ENCODE measurements around the gene MAP6. TPM values are rescaled to one million over a fixed set of nuclear protein-coding genes. Genes with fewer than 3 reads are reported as not detected.
A peak's percentile ranks its signal among the peaks of the same experiment; 100 is the strongest.

The MAP6 gene
- total and polyA plus RNA-seq, 9 of the 15 experiments (the other 6 are each of a cell fraction or from before 2014, with no cell fraction given), result not detected

DNA sequence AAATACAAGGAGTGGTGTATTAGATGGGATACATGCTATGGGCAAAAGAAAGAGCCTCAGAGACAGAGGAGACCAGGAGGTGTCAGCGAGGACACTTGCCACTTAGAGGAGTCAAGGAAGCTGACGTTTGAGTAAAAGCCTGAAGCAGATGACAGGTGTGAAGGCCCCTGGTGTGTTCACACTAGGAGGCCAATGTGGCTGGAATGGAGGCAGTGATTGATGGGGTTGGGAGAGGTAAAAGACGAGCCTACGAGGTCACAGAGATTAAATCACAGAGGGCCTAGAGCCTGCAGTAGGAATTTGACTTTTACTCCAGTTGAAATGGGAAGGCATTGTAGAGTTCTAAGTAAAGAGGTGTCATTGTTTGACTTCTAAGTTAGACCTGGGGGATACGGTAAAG is 131.1 kb downstream of the MAP6 start:
- H3K27me3 ChIP-seq (ENCODE audit: control insufficient read depth in 2 of 2, insufficient read depth in 2 of 2, low read length in 2 of 2), result no peaks in the 10 kb centered on the region
- BruUV-seq (replicated peaks), result no TSS peak
- peaks cover 52 to 62% of the 10 kb centered on the region in 2 experiments for H3K4me1 ChIP-seq (replicated peaks in 1 of 2; ENCODE audit: control insufficient read depth in 2 of 2, insufficient read depth in 2 of 2, low read length in 2 of 2)
- FAIRE-seq, result no peak
- intact Hi-C loops (cut with micrococcal nuclease) (no loop called here), in situ Hi-C loops (cut with MboI) (no loop called here)
- ChIA-PET CTCF (ENCODE audit: low intra/inter-chr PET ratio) (no interaction called here), POLR2A (no interaction called here)
- no peaks in the 10 kb centered on the region for H4K20me1 ChIP-seq (replicated peaks; ENCODE audit: control insufficient read depth, insufficient read depth, low read length)
- DNase-seq (ENCODE audit: extremely low read depth in 1 of 4, low spot score in 3 of 4), result no peak
- no peak overlapping the region; the same call in 1 of the 2 replicates for H3K4me2 ChIP-seq (ENCODE audit: insufficient read depth, low read length)
- H3K79me2 ChIP-seq (ENCODE audit: control insufficient read depth, insufficient read depth, low read length), result no peaks in the 10 kb centered on the region
- H3K9me1 ChIP-seq (ENCODE audit: control insufficient read depth, insufficient read depth, low read length), result no peaks in the 10 kb centered on the region
- H3K36me3 ChIP-seq (ENCODE audit: control insufficient read depth, insufficient read depth, low read length), result no peaks in the 10 kb centered on the region
- 22% methylated on average over 5 of the region's 5 CpGs for WGBS (ENCODE audit: insufficient coverage, low coverage, missing lambda C conversion rate)
- H3K27ac ChIP-seq (ENCODE audit: extremely low read depth, low read depth, low read length), result peak overlapping the region; percentile 62; the same call in 2 of the 3 replicates
- no peak overlapping the region for H3K4me3 ChIP-seq
- 0 out of 2 replicates have a peak, but pooled peaks cover 3% of the 10 kb centered on the region for H3K9me3 ChIP-seq (replicated peaks; ENCODE audit: control insufficient read depth, insufficient read depth, low read depth, low read length)
- H2AFZ ChIP-seq (ENCODE audit: low read depth, low read length), result peak overlapping the region; percentile 86
- H3K9ac ChIP-seq (ENCODE audit: insufficient read depth in 1 of 2, low read depth in 2 of 2, low read length in 2 of 2), result peak overlapping the region in 1 of 2 experiments; percentile 46; a peak in 3 of 4 replicates
- ATAC-seq, result no peak
- TF ChIP-seq CHCHD3 (CRISPR knock-in tag; IDR thresholded peaks at IDR 0.05) (no peak), NR1H2 (CRISPR knock-in tag; IDR thresholded peaks at IDR 0.05) (no peak), ZNF354B (CRISPR knock-in tag; IDR thresholded peaks at IDR 0.05) (no peak), ZEB2 (IDR thresholded peaks at IDR 0.05) (0 out of 2 replicates have a peak, but pooled peaks have one; percentile 10), ZNF224 (CRISPR knock-in tag; IDR thresholded peaks at IDR 0.05) (no peak), DACH1 (IDR thresholded peaks at IDR 0.05; ENCODE audit: partially characterized antibody) (no peak), NR2C1 (IDR thresholded peaks at IDR 0.05) (0 out of 2 replicates have a peak, but pooled peaks have one; percentile 41), NR2C1 (tag; IDR thresholded peaks at IDR 0.05) (no peak), ZNF589 (CRISPR knock-in tag; IDR thresholded peaks at IDR 0.05; ENCODE audit: low read depth) (0 out of 2 replicates have a peak, but pooled peaks have one; percentile 39), IFI16 (CRISPR knock-in tag; IDR thresholded peaks at IDR 0.05) (no peak), ZNF133 (CRISPR knock-in tag; IDR thresholded peaks at IDR 0.05) (no peak), HCFC1 (IDR thresholded peaks at IDR 0.05; ENCODE audit: low read depth, low read length) (no peak), BCOR (IDR thresholded peaks at IDR 0.05) (no peak), CBFA2T3 (IDR thresholded peaks at IDR 0.05) (peak; percentile 16; the same call in 1 of the 2 replicates), HDAC1 (IDR thresholded peaks at IDR 0.05) (0 out of 4 replicates have a peak, but pooled peaks of 1 of the 2 experiments have one; percentile 20), MEIS2 (IDR thresholded peaks at IDR 0.05; ENCODE audit: partially characterized antibody) (peak; percentile 82), MYC (IDR thresholded peaks at IDR 0.05; ENCODE audit: low read depth, low read length) (no peak), MYC (CRISPR knock-in tag; IDR thresholded peaks at IDR 0.05; ENCODE audit: borderline replicate concordance, low read depth) (no peak), KLF13 (tag; IDR thresholded peaks at IDR 0.05; ENCODE audit: borderline replicate concordance, low read depth) (no peak), PBX2 (CRISPR knock-in tag; IDR thresholded peaks at IDR 0.05; ENCODE audit: low read depth) (no peak), PBX2 (tag; conservative IDR thresholded peaks at IDR 0.05; ENCODE audit: low read depth) (peak; percentile 80), RCOR1 (IDR thresholded peaks at IDR 0.05; ENCODE audit: borderline replicate concordance in 1 of 2, low read depth in 2 of 2, low read length in 2 of 2) (peak in 1 of 2 experiments; percentile 38; a peak in 1 of 4 replicates)
- TF ChIP-seq, protein P1, sequence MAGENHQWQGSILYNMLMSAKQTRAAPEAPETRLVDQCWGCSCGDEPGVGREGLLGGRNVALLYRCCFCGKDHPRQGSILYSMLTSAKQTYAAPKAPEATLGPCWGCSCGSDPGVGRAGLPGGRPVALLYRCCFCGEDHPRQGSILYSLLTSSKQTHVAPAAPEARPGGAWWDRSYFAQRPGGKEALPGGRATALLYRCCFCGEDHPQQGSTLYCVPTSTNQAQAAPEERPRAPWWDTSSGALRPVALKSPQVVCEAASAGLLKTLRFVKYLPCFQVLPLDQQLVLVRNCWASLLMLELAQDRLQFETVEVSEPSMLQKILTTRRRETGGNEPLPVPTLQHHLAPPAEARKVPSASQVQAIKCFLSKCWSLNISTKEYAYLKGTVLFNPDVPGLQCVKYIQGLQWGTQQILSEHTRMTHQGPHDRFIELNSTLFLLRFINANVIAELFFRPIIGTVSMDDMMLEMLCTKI (IDR thresholded peaks at IDR 0.05; ENCODE audit: partially characterized antibody), result no peak

Data from K562 (cell line).